ENCODE data around the gene SEC63.

DNA sequence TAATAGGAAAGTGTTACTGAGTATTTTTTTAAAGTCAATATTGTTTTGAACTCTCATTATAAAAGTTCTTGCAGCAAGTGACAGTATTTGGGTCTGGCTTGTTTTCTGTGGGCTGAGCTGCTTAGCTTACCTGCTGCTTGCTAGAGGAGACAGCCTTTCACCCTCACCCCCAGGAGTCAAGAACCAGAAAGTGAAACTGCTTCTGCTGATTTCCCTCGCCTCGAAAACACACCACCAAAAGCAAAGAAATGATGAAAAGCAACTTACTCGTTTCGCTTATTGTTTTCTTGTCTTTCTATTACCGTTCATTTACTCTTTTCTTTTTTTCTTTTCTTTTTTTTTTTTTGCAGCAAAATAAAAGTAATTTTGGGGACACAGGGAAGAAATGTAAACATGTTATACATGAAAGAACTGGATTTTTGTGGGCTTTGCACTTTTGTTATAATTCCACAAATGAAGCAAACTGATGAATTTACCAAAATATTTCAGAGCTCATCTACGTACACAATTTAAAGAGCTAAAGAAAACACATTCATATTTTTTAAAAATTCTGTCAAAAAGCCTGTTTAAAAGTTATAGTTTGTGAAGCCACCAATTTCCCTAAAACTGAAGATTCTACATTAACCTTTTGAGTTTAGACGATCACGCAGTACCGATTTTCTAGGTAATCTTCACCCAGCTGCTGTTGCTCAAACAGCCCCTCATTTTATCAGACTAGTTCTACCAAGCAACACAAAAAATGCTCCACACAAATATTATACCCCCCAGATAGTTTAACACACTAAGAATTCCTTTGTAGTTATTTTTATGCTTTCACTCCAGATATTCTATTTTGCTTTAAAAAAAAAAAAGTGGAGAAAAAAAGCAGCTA is 135.6 kb downstream of the SEC63 start:
- TF ChIP-seq, protein P1, sequence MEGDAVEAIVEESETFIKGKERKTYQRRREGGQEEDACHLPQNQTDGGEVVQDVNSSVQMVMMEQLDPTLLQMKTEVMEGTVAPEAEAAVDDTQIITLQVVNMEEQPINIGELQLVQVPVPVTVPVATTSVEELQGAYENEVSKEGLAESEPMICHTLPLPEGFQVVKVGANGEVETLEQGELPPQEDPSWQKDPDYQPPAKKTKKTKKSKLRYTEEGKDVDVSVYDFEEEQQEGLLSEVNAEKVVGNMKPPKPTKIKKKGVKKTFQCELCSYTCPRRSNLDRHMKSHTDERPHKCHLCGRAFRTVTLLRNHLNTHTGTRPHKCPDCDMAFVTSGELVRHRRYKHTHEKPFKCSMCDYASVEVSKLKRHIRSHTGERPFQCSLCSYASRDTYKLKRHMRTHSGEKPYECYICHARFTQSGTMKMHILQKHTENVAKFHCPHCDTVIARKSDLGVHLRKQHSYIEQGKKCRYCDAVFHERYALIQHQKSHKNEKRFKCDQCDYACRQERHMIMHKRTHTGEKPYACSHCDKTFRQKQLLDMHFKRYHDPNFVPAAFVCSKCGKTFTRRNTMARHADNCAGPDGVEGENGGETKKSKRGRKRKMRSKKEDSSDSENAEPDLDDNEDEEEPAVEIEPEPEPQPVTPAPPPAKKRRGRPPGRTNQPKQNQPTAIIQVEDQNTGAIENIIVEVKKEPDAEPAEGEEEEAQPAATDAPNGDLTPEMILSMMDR (conservative IDR thresholded peaks at IDR 0.05; ENCODE audit: low read length), result no peak
- no peak for TF ChIP-seq EZH2phosphoT487 (IDR thresholded peaks at IDR 0.05; ENCODE audit: borderline replicate concordance, low read depth, low read length)
